ENCODE results near the gene ONECUT3.
"Not testable (repeated sequence)": the region's sequence is repeated elsewhere in the genome, so short reads cannot be mapped to it uniquely, and the experiment has no call there.

ONECUT3 gene

DNA sequence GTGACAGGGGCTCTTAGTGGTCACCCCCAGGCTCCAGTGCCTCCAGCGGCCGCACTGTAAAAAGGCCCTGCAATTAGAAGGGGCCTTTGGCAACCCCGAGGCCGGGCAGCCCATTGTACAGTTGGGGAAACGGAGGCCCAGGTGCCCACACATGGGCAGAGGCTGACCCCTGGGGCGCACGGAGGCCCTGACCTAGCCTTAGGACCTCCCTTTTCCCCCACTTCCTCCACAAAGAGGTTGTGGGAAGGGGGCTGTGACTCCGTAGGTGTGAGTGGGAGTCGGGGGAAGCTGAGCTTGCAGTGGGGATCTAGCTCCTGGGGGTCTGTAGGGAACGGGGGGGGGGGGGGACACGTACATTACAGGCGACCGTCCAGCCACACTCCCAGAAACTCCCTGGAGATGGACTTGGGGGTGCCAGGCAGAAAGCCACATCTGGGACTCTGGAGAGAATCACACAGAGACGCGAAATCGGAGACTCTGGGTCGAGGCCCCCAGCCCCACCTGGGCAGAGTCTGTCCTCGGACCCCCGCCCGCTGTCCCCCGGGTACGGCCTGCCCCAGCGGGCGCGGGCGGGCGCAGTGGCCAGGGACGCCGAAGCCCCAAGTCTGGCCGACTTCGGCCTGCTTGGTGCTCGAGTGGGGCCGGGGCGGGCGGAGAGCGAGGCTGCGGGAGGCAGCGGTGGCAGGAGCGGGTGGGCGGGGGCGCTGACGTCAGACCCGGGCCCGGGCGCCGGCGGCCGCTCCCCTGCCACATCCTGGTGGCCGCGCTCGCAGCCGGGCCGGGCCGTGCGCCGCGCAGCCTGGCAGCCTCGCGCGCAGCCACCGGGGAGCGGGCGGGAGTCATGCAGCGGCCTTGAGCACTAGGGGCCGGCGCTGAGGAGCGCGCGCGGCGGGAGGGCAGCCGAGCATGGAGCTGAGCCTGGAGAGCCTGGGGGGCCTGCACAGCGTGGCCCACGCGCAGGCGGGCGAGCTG is at the start of gene ONECUT3:
ONECUT3 (plus strand) TSS at position 750 of the 972 bp plus-strand sequence; CDS start at position 907, 157 bp downstream.
- no peak within 1 kb of the TSS for H3K4me3 ChIP-seq (ENCODE audit: low read depth, low read length)
- no peak for DNase-seq (ENCODE audit: low read depth)

DNA sequence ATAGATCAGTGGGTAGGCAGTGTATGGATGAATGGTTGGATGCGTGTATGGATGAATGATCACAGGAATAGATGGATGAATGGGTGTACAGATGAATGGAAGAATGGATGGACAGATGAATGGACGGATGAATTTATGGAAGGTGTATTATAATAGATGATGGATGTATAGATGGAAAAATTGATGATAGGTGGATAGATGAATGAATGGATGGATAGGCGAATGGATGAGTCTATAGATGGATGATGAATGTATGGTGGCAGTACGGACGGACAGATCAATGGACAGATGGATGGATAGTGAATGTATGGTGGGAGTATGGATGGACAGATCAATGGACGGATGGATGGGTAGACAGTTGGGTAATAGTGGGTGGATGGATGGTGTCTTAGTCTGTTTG is 49.0 kb upstream of the ONECUT3 start:
- no peak overlapping the region for H3K4me3 ChIP-seq (ENCODE audit: low read depth, low read length)
- no peak for DNase-seq (ENCODE audit: low read depth)

DNA sequence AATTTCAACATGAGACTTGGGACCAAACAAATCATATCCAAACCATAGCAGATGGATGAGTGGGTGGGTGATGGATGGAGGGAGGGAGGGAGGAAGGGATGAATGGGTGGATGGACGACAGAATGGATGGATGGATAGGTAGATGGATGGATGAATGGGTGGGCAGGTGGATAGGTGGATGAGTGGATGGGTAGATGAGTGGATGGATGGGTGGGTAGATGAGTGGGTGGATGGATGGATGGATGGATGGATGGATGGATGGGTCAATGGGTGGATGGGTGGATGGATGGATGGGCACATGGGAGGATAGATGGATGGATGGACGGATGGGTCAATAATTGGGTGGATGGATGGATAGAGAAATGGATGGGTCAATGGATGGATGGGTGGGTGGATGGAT is 47.9 kb upstream of the ONECUT3 start:
- H3K4me3 ChIP-seq (ENCODE audit: low read depth, low read length), result no peak overlapping the region
- no peak for DNase-seq (ENCODE audit: low read depth)

GRCh38 chr19:1706646-1707045 is 46.7 kb upstream of the ONECUT3 start:
- not testable (repeated sequence) for DNase-seq (ENCODE audit: low read depth); H3K4me3 ChIP-seq (ENCODE audit: low read depth, low read length)

- no peak overlapping the region for H3K4me3 ChIP-seq (ENCODE audit: low read depth, low read length)
- DNase-seq (ENCODE audit: low read depth), result no peak
Observed at GRCh38 chr19:1707240-1707639, 46.1 kb upstream of the ONECUT3 start.

GRCh38 chr19:1713170-1713569 is 40.1 kb upstream of the ONECUT3 start:
- H3K4me3 ChIP-seq (ENCODE audit: low read depth, low read length), result no peak overlapping the region
- no peak for DNase-seq (ENCODE audit: low read depth)

DNA sequence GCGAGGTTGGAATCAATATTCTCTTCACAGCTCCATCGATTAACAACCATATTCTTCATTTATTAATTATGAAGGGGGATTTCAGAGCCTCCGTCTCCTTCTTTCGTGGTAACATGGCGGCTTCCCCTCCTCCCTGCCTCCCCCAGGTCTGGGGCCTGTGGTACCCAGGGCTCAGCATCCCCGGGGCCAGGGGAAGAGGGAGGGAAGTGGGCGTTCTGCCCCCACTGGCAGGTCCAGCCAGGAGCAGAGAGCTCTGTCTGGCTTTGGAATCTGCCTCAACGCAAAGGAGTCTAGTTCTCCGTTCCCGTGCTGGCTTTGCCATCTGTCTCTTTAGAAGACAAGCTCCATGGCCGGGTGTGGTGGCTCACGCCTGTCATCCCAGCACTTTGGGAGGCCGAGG is 37.8 kb upstream of the ONECUT3 start:
- DNase-seq (ENCODE audit: low read depth), result no peak
- no peak overlapping the region for H3K4me3 ChIP-seq (ENCODE audit: low read depth, low read length)

DNA sequence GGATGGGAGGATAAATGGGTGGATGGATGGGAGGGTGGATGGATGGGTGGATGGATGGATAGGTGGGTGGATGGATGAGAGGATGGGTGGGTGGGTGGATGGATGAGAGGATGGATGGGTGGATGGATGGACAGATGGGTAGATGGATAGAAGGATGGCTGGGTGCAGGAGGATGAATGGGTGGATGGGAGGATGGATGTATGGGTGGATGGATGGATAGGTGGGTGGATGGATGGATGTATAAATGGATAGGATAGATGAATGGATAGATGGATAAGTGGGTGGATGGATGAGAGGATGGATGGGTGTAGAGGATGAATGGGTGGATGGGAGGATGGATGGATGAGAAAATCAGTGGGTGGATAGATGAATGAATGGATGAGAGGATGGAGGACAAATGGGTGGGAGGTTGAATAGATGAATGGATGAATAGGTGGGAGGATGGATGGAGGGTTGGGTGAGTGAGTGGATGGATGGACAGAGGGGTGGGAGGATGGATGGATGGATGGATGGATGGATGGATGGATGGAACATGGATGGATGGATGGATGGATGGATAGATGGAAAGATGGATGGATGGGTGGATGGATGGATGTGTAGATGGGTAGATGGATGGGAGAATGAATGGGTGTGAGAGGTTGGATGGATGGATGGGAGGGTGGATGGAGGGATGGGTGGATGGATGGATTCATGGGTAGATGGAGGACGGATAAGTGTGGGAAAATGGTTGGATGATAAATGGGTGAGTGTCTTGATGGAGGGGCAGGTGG is 35.9 kb upstream of the ONECUT3 start:
- no peak overlapping the region for H3K4me3 ChIP-seq (ENCODE audit: low read depth, low read length)
- DNase-seq (ENCODE audit: low read depth), result no peak

DNA sequence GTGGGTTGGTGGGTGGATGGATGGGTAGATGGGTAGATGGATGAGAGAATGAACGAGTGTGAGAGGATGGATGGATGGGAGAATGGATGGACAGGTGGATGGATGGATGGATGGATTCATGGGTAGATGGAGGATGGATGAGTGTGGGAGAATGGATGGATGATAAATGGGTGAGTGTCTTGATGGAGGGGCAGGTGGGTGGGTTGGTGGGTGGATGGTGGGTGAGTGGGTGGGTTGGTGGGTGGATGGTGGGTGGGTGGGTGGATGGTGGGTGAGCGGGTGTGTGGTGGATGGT is 35.4 kb upstream of the ONECUT3 start:
- no peak for DNase-seq (ENCODE audit: low read depth)

DNA sequence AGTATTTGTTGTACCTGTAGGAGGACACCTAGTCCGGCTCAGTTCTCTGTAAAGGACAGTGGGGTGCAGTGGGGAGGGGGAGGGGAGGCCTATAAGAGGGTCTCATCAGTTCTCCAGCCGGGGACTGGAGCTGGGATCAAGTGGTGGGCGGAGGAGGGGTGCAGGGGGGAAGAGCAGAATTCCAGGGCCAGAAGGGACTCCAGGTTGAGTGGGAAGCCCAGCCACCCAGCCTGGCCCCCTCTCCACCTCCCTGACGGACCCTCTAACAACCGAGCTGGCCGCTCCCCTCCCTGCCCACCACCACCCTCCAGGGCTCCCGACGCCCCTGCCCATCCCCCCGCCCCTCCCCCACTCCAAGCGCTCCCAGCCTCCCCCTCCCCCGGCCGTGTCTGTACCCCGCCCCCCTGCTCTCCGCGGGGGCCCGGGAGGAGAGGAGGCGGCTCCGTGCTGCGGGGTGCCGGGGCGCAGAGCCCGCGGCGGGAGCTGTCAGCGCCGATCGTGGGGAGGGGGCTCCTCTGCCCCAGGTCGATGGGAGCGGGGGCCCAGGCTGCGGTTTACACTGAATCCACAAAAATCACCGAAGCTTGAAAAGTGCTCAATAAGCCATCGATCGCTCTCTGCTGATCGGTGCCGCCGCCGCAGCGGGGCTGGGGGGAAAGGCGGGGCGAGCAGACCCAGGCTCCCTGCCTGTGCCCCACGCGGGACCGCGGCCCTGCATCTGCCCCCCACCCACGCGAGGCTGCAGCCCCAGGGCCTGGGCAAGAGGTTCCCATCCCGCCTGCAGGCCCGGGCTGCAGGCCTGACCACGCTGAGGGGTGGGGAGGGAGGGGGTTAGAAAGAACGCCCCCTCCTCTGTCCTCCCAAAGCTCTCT is 34.6 kb upstream of the ONECUT3 start:
- no peak for DNase-seq (ENCODE audit: low read depth)
- no peak overlapping the region for H3K4me3 ChIP-seq (ENCODE audit: low read depth, low read length)

More for the DNA sequence above, 35.4 kb upstream of the ONECUT3 start:
- H3K4me3 ChIP-seq (ENCODE audit: low read depth, low read length), result no peak overlapping the region

- DNase-seq (ENCODE audit: low read depth), result no peak
- no peak overlapping the region for H3K4me3 ChIP-seq (ENCODE audit: low read depth, low read length)
Observed at GRCh38 chr19:1719519-1719918, 33.8 kb upstream of the ONECUT3 start.

GRCh38 chr19:1720237-1720636 is 33.1 kb upstream of the ONECUT3 start:
- no peak for DNase-seq (ENCODE audit: low read depth)
- H3K4me3 ChIP-seq (ENCODE audit: low read depth, low read length), result no peak overlapping the region

DNA sequence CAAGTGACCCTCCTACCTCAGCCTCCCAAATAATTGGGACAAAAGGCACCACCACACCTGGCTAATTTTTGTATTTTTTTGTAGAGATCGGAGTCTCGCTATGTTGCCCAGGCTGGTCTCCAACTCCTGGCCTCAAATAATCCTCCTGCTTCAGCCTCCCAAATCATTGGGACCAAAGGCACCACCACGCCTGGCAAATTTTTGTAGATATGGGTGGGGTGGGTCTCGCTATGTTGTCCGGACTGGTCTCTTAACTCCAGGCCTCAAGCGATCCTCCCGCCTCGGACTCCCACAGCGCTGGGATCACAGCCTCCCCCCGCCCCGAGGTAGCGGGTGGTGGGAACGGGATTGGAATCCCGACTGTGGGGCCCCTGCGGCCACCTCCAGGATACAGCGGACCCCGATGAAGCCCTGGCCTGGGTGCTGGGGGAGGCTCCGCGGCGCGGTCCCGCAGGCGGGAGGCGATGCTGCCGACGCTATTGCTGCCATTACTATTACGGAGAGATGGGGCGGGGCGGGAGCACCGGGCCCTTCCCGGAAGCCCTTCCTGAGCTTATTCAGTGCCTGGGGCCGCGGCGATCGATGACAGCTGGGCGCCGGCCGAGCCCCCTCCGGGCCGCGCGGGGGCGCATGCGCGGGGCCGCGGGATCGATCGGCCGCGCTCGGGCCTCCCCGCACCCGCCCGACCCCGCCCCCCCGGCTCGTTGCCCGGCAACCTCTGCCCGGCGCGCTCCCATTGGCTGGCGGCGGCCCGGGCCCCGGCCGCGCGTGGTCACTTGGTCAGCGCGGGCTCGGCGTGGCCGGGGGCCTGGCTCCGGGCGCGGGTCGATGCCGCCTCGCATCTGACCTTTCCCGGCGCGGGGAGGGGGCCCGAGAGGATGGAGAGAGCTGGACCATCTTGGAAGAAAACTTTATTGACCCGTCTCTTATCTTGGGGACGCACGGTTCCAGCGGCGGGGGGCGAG is 27.9 kb upstream of the ONECUT3 start:
- H3K4me3 ChIP-seq (ENCODE audit: low read depth, low read length), result peak overlapping the region; percentile 57

GRCh38 chr19:1728816-1729567 is 24.3 kb upstream of the ONECUT3 start:
- no peak for DNase-seq (ENCODE audit: low read depth)

More for the DNA sequence above, 27.9 kb upstream of the ONECUT3 start:
- DNase-seq (ENCODE audit: low read depth), result peak; percentile 4

GRCh38 chr19:1729568-1729925 is 23.8 kb upstream of the ONECUT3 start:
- no peak overlapping the region for H3K4me3 ChIP-seq (ENCODE audit: low read depth, low read length)
- no peak for DNase-seq (ENCODE audit: low read depth)

More at GRCh38 chr19:1728816-1729567, 24.3 kb upstream of the ONECUT3 start:
- no peak overlapping the region for H3K4me3 ChIP-seq (ENCODE audit: low read depth, low read length)

DNA sequence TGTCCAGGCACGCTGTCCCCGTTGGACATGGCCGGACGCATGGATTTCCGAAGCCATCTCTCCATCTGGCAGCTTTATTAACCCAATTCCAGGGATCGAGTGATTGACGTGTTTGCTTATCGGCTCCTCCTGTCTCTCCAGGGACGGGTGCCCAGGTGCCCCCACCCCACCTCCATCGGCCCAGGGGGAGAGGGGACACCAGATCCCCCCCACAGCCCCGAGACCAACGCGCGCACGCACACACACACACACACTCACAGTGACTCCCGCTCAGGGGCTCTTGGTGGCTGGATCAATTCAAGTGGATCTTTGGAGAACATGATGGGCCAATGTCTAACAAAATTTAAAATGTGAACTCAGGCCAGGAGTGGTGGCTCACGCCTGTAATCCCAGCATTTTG is 23.1 kb upstream of the ONECUT3 start:
- no peak for DNase-seq (ENCODE audit: low read depth)
- no peak overlapping the region for H3K4me3 ChIP-seq (ENCODE audit: low read depth, low read length)

DNA sequence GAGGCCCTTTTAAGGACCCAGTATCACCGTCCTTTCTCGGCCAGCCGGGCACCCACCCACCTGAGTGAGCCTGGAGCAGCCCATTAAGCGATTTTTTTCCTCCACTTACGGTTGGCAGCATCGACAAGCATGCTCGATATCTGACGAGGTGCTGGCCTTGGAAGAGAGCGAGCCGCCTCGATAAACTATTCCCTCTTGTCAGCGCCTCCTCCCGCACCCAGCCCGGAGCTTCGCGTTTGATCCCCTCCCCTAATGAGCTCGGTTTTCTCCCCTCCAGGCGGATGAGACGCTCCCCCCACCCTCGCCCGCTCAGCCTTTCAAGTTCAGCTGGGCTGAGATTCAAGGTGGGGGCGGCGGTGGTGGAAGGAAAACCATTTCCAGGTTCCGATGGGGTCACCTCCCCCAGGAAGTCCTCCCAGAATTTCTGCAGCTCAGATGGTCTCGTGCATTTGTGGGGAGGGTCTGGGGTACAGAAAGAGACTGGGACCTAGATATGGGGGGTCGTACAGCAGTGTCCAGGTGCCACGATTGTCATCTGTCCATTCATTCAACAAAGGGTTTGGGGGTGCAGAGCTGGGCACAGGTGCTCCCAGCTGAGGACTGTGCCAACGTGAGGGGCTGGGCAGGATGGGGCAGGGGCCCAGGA is 18.9 kb upstream of the ONECUT3 start:
- DNase-seq (ENCODE audit: low read depth), result no peak

More for the DNA sequence above, 18.9 kb upstream of the ONECUT3 start:
- no peak overlapping the region for H3K4me3 ChIP-seq (ENCODE audit: low read depth, low read length)

Measured in skeletal muscle cell (primary cell).